HFF-Myc (cell line): ENCODE measurements around the gene PDK2.

Source experiments
- DNase-seq: peaks from one replicate; pipeline ENCODE4 v3.0.0-alpha.2; 2011; ENCODE audit warnings: low read depth; ENCODE audit errors: extremely low read depth
- H3K4me3 ChIP-seq: replicated peaks from 2 replicates; pipeline ENCODE4 v1.5.1; 2011; ENCODE audit warnings: low read depth, mild to moderate bottlenecking, control low read depth, low read length
- CTCF ChIP-seq: IDR thresholded peaks from 2 replicates; pipeline ENCODE4 v1.5.1; 2012; ENCODE audit warnings: mild to moderate bottlenecking, low read depth, low read length, control low read depth; ENCODE audit errors: missing control alignments

Gene PDK2

GRCh38 chr17:50048988-50049387, 46.2 kb upstream of the PDK2 start:
- no peak for TF ChIP-seq CTCF
- DNase-seq = no peak

GRCh38 chr17:50049636-50050035, 45.5 kb upstream of the PDK2 start:
- DNase-seq = no peak
- TF ChIP-seq CTCF = no peak
- no peak overlapping the region for H3K4me3 ChIP-seq

More at GRCh38 chr17:50048988-50049387, 46.2 kb upstream of the PDK2 start:
- H3K4me3 ChIP-seq = no peak overlapping the region

DNA sequence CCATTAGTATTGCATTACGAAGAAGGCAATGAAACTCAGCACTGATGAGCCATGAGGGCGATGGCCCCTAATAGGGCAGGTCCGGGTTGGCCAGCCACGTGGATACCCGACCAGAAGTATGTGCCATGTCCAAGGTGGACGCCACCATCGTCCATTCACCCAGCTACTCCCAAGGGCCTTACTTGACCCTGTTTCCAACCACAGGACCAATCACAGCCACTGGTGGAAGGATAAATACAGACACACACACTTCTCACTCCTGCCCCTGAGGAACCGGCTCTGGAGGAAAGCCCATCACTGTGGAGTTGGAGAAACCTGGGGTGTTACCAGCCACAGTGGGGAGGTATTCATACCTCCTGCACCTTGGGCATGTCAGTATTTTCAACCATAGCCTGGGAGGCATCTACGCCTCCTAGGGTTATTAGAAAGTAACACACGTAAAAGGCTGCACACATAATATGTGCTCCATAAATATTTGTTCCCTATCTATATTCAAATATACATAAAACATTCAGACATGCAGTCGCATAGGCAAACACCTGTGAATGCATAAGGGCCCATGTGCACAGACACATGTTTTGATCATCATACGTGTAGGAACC, 44.6 kb upstream of the PDK2 start:
- no peak overlapping the region for H3K4me3 ChIP-seq
- no peak for TF ChIP-seq CTCF
- DNase-seq = no peak

- no peak overlapping the region for H3K4me3 ChIP-seq
- no peak for TF ChIP-seq CTCF
- DNase-seq = peak; percentile 82
These were observed 44.0 kb upstream of the PDK2 start for GRCh38 chr17:50051082-50051576.

DNA sequence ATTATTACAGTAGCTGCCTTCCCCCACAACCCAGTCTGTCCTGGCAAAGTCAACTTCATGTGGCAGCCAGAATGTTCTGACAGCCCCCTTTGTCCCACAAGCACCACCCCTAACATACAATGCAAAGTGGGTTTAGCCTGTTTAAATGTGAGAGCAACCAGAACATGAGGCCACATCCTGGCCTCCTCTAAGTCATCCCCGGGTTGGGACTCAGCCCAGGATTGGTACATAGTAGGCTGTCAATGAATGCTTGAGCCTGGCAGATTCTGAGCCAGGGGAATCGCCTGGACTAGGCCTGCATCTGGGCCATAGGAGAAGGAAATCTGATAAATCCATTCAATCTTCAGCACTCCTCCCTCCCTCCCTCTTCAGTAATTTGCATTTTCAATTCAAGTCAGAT, 43.5 kb upstream of the PDK2 start:
- no peak for TF ChIP-seq CTCF
- no peak overlapping the region for H3K4me3 ChIP-seq
- DNase-seq = no peak

DNA sequence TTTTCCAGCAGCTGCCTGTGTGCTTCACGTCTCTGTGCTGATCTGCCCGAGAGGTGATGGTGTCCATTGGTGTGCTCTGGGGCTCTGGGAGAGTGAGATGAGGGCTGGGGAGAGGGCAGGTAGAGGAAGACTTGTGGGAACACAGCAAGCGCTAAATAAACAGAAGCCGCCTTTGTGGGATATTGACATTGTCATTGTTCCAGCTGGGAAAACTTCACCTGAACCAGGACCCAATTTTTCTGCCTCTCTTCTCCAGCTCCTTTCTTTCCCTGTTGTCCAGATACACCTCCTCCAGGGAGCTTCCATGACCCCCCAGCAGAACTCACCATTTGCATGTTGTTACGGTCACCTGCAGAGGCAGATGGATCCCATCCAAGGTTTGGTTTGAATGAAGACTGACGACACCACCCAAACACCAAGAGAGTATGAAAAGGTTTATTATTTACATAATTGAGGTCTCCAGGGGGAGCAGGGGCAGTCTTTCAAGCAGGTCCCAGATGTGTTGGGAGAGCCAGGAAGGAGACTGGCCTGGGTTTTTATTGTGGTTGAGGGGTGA, 42.8 kb upstream of the PDK2 start:
- DNase-seq = no peak
- no peak for TF ChIP-seq CTCF
- H3K4me3 ChIP-seq = no peak overlapping the region
